HG03066 (cell line): ENCODE results near the gene ARHGEF10L.

Experiments used
- ATAC-seq: cut with Tn5 transposase; IDR thresholded peaks from one replicate; pipeline ENCODE4 v1.9.1; 2021; ENCODE audit warnings: low read depth; ENCODE audit not compliant: unreplicated experiment

ARHGEF10L gene

GRCh38 chr1:17648457-17649145 lies 109.1 kb downstream of the ARHGEF10L start:
- no peak for ATAC-seq

GRCh38 chr1:17649371-17650106 lies 110.0 kb downstream of the ARHGEF10L start:
- no peak for ATAC-seq

- ATAC-seq, result no peak
These were observed 113.8 kb downstream of the ARHGEF10L start for GRCh38 chr1:17653276-17653675.

- no peak for ATAC-seq
These were observed 114.3 kb downstream of the ARHGEF10L start for GRCh38 chr1:17653728-17654351.

- no peak for ATAC-seq
These were observed 115.0 kb downstream of the ARHGEF10L start for GRCh38 chr1:17654519-17654918.

GRCh38 chr1:17655169-17655568 lies 115.7 kb downstream of the ARHGEF10L start:
- no peak for ATAC-seq

GRCh38 chr1:17655922-17656321 lies 116.4 kb downstream of the ARHGEF10L start:
- ATAC-seq, result no peak

GRCh38 chr1:17657436-17657835 lies 117.9 kb downstream of the ARHGEF10L start:
- no peak for ATAC-seq

GRCh38 chr1:17658837-17659236 lies 119.3 kb downstream of the ARHGEF10L start:
- ATAC-seq, result no peak

- ATAC-seq, result no peak
These were observed 122.2 kb downstream of the ARHGEF10L start for GRCh38 chr1:17661546-17662157.

GRCh38 chr1:17662296-17662695 lies 122.8 kb downstream of the ARHGEF10L start:
- no peak for ATAC-seq

GRCh38 chr1:17662786-17663185 lies 123.3 kb downstream of the ARHGEF10L start:
- ATAC-seq, result no peak

- ATAC-seq, result no peak
These were observed 124.1 kb downstream of the ARHGEF10L start for GRCh38 chr1:17663646-17664045.

- no peak for ATAC-seq
These were observed 124.8 kb downstream of the ARHGEF10L start for GRCh38 chr1:17664322-17664721.

GRCh38 chr1:17665054-17665453 lies 125.6 kb downstream of the ARHGEF10L start:
- no peak for ATAC-seq

- no peak for ATAC-seq
These were observed 126.6 kb downstream of the ARHGEF10L start for GRCh38 chr1:17665950-17666720.

- no peak for ATAC-seq
These were observed 128.1 kb downstream of the ARHGEF10L start for GRCh38 chr1:17667641-17668040.

- no peak for ATAC-seq
These were observed 128.7 kb downstream of the ARHGEF10L start for GRCh38 chr1:17668195-17668594.

GRCh38 chr1:17668624-17669175 lies 129.2 kb downstream of the ARHGEF10L start:
- ATAC-seq, result no peak

- ATAC-seq, result no peak
These were observed 129.8 kb downstream of the ARHGEF10L start for GRCh38 chr1:17669305-17669704.
